GM18870 (cell line): ENCODE results near the gene GPR137B.
"Not testable (repeated sequence)": the region's sequence is repeated elsewhere in the genome, so short reads cannot be mapped to it uniquely, and the experiment has no call there.

Experiments
- ATAC-seq: cut with Tn5 transposase; IDR thresholded peaks from one replicate; pipeline ENCODE4 v1.9.1; 2021; ENCODE audit warnings: moderate library complexity; ENCODE audit not compliant: unreplicated experiment

The GPR137B gene

DNA sequence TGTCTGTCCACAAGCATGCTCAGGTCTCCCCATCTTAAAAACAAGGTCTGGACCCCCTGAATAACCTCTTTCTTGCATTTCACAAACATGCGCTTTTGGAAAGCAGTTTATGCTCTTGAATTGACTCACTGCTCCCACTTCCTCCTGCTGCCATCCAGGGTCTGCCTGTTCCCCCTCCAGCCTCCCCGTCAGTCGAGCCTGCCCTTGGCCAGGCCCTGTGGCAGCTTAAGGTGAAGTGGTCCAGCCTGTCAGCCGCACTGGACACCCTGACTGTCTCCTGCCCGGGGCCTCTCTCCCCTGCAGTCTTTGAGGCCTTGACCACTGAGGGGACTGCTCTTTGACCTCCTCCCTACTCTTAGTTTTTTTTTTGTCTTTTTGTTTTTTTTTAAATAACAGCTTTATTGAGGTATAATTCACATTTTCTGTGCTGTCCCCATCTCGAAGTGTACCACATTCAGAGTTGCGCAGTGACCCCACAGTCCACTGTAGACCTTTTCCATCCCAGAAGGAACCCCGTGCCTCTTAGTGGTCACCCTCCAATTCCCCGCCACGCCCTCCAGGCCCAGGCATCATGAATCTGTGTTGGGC is 18.3 kb downstream of the GPR137B start:
- ATAC-seq, result no peak

DNA sequence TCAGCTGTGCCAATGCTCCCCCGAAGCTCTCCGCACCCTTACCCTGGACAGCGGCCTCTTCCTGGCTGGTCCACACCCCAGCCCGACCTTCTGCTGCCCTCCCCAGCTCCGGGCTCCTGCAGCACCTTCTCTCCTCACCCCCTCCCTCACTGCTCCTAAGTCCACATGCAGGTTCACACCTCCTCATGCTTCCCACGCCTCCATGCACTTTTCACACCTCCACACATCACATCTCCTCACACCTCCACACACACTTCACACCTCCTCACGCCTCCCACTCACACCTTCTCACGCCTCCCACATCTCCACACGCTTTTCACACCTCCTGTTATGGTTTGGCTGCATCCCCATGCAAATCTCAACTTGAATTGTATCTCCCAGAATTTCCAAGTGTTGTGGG is 18.9 kb downstream of the GPR137B start:
- no peak for ATAC-seq

DNA sequence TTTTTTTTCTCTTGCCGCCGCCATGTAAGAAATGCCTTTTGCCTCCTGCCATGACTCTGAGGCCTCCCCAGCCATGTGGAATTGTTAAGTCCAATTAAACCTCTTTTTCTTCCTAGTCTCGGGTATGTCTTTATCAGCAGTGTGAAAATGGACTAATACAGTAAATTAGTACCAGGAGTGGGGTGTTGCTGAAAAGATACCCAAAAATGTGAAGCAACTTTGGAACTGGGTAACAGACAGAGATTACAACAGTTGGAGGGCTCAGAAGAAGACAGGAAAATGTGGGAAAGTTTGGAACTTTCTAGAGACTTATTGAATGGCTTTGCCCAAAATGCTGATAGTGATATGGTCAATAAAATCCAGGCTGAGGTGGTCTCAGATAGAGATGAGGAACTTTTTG is 19.4 kb downstream of the GPR137B start:
- not testable (repeated sequence) for ATAC-seq

DNA sequence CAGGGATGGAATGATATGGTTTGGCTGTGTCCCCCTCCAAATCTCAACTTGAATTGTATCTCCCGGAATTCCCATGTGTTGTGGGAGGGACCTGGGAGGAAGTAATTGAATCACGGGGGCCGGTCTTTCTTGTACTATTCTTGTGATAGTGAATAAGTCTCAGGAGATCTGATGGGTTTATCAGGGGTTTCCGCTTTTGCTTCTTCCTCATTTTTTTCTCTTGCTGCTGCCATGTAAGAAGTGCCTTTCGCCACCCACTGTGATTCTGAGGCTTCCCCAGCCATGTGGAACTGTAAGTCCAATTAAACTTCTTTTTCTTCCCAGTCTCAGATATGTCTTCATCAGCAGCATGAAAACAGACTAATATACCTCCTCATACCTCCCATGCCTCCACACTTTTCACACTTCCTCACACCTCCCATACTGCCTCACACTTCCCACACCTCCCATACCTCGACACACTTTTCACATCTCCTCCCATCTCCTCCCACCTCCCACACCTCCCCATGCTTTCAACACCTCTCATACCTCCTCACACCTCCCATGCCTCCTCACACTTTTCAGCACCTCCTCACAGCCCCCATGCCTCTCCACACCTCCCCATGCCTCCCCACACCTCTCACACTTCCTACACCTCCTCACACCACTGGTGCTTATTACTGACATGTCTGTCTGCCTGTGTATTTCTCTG is 21.3 kb downstream of the GPR137B start:
- no peak for ATAC-seq

DNA sequence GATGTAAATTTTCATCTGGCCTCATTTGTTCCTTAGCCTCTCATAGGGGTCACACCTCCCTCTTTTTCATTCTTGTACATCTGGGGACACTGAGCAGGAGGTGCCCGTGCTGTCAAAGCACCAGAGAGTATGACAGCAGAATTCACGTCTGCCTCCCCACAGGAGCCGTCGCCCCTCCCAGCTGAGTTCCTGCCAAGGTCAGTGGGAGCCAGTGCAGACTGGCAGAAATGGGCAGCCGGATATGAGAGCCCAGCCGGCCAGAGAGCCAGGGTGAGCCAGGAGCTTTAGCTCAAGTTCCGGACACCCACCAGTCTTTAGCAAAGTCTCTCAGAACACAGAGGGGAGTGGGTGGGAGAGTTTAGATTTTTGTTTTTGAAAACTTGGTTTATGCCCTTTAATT is 21.9 kb downstream of the GPR137B start:
- no peak for ATAC-seq

DNA sequence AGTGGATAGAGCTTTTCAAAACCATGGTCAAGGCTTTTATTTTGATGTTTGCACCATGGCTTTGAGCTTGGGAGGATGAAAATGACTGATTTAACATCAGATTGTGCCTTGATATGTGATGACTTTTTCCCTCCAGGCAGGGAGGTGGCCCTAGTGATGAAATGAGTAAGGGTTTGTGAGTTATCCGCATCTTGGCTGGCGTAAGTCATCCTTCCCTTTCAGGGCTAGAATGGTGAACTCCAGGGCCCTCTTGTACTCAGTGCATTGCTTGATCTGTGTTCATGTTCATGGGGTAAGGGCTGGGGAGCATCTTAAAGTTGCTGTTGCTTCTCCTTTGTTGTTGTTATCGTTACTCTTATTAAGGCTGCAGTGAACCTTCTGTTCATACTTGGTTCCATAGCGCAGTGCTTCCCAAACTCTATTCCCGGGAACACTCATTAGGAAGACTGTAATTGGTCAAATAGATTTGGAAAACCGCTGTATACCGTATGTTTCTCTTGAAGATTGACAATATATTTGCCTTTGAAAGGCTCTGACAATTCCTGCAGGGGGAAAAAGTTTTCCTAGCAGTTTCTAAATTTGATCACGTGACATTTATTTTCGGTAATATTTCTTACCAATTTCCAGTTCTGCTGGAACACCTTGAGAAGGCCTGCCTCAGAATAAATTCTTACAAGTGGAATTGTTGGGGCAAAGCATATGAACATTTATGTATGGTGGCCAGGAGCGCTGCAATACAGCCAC is 23.1 kb downstream of the GPR137B start:
- ATAC-seq, result no peak

DNA sequence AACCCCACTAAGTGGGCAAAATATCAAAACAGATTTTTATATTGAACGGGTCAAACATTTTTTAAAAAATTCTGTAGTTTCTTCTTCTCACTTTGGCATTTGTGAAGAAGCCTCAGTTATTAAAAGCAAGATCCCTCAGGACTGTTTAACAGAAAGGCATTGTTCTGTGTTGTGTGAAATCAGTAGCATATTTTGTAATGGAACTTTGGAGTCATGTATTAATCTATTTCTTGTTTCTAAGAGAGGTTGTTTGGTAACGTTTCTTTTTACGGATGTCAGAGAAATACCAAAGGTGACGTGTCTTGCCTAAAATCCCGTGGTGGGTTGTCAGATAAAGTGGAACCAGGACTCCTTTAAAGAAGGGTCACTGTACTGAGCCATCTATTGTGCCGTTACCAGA is 23.7 kb downstream of the GPR137B start:
- ATAC-seq, result no peak

DNA sequence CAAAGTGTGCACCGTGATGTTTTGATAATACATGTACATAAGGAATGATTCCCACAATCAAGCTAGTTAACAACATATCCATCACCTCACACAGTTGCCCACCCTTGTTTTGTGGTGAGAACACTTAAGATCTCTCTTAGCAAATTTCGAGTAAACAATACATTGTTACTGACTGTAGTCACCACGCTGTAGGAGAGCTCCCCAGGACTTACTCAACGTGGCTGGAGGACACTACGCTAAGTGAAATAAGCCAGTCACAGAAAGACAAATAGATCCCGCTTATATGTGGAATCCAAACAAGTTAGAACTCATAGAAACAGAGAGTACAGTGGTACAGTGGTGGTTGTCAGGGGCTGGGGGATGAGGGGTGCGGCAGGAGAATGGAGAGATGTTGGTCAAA is 24.8 kb downstream of the GPR137B start:
- ATAC-seq, result no peak

DNA sequence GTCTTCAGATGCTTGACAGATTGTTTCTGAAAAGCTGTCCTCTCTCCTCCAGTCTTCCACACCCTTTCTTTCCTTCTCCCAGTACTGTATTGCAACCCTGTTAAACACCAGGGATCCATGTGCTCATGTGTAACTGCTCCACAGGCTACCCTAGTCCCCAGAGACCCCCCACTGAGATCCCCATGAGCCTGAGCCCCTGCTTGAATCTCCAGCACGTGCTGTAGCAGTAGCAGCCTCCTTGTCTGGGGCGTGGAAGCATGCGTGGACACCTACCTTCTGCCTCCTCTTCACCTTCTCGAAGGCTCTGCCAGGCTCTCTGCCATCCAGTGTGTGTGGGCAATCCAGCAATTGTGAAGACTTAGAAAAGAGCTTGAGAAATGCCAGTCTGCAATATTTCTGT is 25.2 kb downstream of the GPR137B start:
- ATAC-seq, result no peak

DNA sequence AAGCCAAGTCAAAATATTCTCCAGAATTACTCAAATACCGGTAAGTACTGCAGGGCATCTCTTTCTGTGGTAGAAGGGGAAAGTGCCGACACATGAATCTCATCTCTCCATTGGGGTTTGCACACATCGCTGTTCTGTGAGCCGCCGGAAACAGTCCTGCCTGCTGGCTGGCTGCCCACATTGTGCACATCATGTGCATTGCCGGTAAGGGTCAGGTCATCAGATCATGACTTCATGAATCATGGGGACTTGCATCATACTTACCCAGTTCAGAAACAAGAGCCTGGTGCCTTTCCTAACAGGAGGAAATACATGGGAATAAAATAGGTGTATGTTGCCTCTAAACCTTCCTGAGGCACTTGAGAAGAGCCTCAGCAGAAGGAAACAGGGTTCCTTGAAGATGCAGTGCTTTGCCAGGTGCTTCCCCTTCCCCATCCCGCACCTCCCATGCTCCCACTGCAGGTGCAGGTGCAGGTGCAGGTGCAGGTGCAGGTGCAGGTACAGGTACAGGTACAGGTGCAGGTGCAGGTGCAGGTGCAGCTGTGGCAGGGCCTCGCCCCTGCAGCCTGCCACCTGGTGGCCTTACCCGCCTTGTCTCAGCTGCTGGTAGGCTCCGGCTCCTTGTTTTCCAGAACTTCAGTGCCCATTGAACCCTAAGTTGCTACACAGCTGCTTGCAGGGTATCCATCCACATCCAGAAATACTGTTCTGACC is 26.5 kb downstream of the GPR137B start:
- no peak for ATAC-seq

DNA sequence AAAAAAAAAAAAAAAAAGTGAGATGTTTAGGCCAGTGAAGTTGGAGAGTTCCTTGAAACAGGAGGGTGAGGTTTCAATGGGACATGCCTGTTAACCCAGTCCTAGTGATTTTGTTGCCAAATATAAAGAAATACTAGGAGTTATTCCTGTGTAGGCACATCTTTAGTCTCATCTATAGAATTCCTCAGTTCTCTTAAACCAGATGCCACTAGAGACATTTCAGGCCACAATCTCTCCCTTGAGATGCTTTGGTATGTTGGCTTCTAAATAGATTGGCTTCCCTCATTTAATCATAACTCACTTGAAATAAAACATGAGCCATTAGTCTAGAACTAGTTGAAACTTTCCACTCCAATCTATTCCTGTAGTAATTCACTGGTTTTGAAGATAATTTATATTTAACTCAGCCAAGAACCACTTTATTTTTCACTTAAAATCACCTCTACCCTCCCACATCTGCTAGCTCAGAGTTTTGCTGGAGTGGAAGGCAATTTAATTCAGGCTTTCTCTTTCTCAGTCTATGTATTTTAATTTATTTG is 29.8 kb downstream of the GPR137B start:
- no peak for ATAC-seq

DNA sequence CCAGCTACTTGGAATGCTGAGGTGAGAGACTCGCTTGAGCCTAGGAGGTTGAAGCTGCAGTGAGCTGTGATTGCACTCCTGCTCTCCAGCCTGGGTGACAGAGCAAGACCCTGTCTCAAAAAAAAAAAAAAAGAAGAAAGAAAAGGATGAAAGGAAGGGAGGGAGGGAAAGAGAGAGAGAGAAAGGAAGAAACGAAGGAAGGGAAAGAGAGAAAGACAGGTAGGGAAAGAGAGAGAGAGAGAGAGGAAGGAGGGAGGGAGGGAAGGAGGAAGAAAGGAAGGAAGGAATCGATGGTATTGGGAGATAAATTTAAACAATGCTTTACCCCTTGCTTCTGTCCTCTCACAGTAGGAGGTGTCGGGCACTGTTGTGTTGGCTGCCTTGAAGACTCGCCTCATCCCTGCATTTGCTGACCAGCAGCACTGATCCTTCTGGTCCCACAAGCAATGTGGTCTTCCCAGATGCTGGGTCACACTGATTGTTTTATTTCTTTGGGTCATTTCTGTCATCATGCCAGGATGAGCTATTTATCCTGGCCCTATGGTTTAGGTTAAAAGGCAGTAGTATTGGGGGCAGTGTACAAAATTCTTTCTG is 30.9 kb downstream of the GPR137B start:
- no peak for ATAC-seq

DNA sequence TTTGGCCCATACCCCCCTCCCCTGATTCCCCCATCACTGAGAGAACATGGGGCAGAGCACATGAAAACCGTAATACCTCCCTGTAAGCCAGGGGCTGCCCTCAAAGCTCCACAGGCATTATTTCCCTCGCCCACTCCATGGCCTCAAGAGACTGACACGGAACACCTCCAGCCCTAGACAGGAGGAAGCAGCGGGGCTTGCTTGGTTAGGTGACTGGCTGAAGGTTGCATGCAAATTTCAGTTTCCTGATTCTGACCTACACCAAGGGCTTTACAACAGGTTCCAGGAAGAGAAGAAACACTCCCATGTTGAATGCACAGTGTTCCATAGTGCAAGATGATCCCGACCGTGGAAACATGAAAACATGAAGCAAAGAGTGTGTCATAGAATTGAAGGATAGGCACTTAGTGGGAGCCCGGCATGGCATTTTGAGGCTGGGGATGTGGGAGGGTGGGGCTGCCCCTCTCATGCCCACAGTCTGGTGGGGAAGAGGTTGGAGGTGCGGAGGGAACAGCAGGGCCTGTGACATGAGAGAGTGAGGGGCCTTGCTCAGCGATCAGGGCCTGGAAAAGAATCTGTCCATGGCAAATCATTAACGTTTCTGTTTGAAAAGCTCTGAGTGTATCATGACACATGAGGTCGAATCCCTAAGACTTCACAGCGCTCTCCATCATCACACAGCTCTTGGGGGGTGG is 33.5 kb downstream of the GPR137B start:
- peak; percentile 57 for ATAC-seq

DNA sequence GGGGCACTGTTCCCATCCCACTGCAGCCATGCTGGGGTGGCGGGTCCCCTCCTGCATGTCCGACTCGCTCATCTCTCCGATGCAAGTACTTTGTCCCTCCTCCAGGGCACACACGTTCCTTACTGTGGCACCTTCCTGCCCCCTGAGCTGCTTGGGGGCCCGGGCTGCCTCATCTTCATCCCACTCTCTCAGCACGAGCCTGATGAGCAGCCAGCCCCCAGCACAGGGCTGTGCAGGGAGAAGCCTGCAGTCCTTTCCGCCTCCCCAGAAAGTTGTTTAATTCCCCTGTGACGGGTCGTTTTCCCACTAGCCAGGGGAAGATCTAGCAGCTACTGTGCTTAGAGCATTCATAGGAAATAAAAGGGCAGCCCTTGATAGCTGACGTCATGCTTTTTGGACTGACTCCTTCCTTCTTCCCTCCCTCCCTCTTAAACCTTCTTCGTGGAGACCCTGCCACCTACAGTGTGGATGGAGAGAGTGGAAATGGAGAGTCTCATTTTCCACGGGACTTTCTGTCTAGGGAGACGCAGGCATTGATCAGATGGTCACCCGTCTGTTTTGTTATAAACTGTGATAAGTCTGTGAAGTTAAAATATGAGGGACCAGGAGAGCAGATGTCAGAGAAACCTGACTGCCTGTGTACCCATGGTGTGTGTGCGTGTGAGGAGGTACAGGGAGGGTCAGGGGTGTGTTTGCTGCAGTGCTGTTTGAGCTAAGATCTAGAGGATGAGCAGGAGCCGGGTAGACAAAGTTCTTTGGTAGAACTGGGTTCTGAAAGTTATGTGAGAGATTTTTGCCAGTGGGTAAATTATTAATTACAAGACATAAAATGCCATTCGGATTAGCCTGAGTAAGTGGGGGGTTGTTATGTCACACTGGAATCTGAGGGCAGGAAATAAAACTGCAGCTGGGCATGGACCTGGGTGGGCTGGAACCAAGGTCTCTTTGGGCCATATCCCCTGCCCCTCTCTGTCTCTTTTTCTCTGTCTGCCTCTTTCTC is 34.3 kb downstream of the GPR137B start:
- ATAC-seq, result no peak

DNA sequence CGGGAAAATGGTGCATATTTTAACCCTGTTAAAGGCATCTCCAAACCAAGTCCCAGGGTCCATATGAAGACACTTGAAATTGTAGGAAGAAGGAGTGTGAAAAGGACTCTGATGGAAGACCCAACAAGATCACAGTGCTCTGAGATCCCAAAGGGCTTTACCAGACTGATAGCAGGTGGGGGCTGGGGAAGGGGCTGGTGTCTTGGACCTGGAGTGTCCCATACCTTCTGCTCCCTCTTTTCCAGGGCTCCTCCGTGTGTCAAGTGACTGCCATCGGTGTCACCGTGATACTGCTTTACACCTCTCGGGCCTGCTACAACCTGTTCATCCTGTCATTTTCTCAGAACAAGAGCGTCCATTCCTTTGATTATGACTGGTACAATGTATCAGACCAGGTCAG is 37.3 kb downstream of the GPR137B start:
- no peak for ATAC-seq

DNA sequence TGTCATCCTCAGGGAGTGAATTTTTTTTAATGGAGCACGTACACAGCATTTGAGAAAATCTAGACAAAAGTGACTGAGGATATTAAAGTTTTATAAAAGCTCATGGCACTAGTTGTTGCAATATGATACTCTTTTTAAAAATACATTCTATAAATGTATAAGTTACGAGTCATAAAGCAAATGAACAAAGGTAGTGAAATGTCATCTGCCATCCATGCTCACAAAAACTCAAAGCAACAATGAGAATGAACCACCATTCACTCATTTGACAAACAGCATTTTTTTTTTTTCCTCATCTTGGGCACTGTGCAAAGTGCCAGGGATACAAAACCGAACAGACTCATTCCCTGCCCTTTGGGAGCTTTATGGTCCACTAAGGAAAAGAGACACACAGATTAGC is 38.7 kb downstream of the GPR137B start:
- no peak for ATAC-seq

DNA sequence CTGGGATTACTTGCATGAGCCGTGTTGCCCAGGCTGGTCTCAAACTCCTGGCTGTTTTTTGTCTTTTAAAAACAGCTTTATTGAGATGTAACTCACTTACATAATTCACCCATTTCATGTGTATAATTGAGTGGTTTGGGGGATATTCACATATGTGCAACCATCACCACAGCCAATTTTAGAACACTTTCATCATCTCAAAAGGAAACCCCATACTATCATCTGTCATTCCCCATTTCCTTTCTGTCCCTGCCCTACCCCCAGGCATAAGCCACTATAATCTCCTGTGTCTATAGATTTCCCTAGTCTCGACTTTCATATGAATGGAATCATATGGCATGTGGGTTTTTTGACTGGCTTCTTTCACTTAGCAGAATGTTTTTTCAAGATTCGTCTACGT is 43.3 kb downstream of the GPR137B start:
- ATAC-seq, result no peak

DNA sequence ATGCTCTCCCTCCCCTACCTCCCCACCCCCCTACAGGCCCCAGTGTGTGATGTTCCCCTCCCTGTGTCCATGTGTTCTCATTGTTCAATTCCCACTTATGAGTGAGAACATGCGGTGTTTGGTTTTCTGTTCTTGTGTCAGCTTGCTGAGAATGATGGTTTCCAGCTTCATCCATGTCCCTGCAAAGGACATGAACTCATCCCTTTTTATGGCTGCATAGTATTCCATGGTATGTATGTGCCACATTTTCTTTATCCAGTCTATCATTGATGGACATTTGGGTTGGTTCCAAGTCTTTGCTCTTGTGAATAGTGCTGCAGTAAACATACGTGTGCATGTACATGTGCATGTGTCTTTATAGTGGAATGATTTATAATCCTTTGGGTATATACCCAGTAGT is 44.1 kb downstream of the GPR137B start:
- not testable (repeated sequence) for ATAC-seq

DNA sequence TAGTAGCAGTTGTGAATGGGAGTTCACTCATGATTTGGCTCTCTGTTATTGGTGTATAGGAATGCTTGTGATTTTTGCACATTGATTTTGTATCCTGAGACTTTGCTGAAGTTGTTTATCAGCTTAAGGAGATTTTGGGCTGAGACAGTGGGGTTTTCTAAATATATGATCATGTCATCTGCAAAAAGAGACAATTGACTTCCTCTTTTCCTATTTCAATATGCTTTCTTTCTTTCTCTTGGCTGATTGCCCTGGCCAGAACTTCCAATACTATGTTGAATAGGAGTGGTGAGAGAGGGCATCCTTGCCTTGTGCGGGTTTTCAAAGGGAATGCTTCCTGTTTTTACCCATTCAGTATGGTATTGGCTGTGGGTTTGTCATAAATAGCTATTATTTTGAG is 45.7 kb downstream of the GPR137B start:
- not testable (repeated sequence) for ATAC-seq
